CD4-positive, alpha-beta T cell treated with Interferon alpha-2 for 1 hour (primary cell): ENCODE data around the gene NBPF12.
"Not testable (repeated sequence)": the region's sequence is repeated elsewhere in the genome, so short reads cannot be mapped to it uniquely, and the experiment has no call there.

ENCODE experiments used
- DNase-seq, 2 donors: peaks; one replicate each; pipeline ENCODE4 v3.0.0-alpha.2; 2020 to 2022

The NBPF12 gene, protein sequence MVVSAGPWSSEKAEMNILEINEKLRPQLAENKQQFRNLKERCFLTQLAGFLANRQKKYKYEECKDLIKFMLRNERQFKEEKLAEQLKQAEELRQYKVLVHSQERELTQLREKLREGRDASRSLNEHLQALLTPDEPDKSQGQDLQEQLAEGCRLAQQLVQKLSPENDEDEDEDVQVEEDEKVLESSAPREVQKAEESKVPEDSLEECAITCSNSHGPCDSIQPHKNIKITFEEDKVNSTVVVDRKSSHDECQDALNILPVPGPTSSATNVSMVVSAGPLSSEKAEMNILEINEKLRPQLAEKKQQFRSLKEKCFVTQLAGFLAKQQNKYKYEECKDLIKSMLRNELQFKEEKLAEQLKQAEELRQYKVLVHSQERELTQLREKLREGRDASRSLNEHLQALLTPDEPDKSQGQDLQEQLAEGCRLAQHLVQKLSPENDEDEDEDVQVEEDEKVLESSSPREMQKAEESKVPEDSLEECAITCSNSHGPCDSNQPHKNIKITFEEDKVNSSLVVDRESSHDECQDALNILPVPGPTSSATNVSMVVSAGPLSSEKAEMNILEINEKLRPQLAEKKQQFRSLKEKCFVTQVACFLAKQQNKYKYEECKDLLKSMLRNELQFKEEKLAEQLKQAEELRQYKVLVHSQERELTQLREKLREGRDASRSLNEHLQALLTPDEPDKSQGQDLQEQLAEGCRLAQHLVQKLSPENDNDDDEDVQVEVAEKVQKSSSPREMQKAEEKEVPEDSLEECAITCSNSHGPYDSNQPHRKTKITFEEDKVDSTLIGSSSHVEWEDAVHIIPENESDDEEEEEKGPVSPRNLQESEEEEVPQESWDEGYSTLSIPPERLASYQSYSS (N-terminal part only)

GRCh38 chr1:146938242-146938902 lies at the start of gene NBPF12:
TSS of gene NBPF12 (plus strand) at chr1:146938324. CDS start at chr1:146960144, 21,820 bp downstream.
- DNase-seq = peak; percentile 79 to 86

DNA sequence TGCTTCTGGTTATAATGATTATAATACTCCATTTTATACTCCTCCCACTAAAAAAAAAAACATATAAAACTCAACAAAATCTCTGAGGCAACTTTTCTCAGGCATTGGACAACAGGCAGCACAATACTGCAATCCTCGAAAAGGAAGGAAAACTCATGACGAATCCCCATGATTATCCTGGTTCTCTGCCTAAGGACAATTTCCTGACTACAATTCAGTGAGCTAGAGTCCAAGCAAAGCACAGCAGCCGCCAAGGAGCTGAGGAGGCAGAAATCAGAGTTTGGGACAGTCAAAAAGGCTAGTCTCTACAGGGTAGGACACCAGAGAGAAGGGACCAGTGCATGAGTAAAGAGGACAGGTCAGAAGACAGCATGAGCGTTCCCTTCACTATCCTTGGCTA lies 46.8 kb upstream of the NBPF12 start:
- not testable (repeated sequence) for DNase-seq

DNA sequence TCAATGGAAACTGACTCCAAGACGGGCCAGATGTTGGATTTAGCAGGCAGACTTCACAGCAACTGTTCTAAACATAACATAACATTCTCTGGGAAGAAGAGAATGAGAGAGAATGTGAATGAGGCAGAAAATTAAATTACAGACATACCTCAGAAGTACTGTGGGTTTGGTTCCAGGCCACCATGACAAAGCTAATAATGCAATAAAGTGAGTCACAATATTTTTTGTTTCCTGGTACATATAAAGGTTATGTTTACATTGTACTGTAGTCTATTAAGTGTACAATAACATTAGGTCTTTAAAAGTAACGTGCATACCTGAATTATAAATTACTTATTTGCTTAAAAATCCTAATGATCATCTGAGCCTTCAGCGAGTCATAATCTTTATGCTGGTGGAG lies 45.8 kb upstream of the NBPF12 start:
- DNase-seq = not testable (repeated sequence)

DNA sequence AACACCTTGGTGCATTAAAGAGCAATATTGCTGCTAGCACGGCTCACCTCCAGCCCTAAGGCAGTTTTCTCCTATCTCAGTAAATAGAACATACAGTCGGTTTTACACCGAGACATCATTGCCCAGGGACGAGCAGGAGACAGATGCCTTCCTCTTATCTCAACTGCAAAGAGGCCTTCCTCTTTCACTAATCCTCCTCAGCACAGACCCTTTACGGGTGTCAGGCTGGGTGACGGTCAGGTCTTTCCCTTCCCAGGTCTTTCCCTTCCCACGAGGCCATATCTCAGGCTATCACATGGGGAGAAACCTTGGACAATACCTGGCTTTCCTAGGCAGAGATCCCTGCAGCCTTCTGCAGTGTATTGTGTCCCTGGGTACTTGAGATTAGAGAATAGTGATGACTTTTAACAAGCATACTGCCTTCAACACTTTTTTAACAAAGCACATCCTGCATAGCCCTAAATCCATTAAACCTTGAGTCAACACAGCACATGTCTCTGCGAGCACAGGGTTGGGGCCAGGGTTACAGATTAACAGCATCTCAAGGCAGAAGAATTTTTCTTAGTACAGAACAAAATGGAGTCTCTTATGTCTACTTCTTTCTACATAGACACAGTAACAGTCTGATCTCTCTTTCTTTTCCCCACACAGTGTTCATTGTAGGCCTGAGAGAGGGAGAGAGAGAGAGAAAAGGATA lies 30.4 kb upstream of the NBPF12 start:
- not testable (repeated sequence) for DNase-seq

- DNase-seq = peak in 1 of 2 donors; percentile 5
Observed at GRCh38 chr1:146912975-146913374, 25.1 kb upstream of the NBPF12 start.

DNA sequence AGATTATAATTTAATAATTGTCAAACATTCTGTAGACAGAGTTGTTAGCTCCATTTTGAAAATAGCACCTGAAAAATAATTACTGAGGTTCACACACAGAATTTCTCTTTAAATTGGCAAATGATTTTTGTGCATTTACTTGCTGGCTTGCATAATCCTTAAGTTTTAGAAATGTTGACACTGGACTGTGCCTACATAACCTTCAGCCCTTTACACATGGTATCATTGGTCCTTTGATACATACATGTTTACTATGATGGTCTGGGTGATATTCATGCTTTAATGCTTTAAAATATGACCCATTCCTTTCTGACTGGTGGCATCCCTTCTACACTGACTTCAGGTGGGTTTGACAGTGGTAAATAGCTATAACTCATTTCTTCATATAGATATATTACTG lies 17.3 kb upstream of the NBPF12 start:
- DNase-seq = not testable (repeated sequence)

- DNase-seq = not testable (repeated sequence)
Observed at GRCh38 chr1:146922614-146923013, 15.5 kb upstream of the NBPF12 start.

- DNase-seq = not testable (repeated sequence)
Observed at GRCh38 chr1:146924106-146924505, 14.0 kb upstream of the NBPF12 start.

DNA sequence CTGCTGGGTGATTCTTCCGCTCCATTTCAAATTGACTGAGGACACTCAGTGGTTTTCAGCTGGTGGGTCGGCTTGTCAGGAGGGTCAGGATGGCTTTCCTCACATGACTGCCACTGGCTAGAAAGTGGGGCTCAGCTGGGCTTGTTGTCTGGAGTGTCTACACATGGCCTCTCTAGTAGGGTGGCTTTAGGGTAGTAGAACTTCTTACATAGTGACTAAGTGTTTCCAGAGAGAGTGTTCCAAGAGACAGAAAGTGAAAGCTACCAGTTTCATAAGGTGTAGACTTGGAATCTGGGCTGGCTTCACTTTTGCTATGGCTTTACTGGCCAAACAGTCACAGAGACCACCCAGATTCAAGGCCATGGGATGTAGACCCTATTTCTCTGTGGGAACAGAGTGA lies 11.7 kb upstream of the NBPF12 start:
- DNase-seq = not testable (repeated sequence)

DNA sequence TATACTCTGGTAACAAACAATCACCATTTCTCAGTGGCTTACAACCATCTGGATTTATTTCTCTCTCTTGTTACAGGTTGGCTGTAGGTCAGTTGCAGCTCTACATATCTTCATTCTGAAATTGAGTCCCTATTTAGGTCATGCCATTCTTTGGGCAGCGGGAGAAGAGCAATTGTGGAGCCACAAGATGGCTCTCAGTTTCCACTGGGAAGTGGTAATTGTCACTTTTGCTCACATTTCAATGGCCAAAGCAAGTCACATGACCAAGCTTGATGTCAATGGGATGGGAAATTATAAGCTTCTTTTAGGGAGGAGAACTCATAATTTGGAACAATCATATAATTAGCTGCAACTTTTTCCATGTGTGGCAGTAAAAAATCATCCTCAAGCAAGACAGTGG lies 7.9 kb upstream of the NBPF12 start:
- DNase-seq = not testable (repeated sequence)

DNA sequence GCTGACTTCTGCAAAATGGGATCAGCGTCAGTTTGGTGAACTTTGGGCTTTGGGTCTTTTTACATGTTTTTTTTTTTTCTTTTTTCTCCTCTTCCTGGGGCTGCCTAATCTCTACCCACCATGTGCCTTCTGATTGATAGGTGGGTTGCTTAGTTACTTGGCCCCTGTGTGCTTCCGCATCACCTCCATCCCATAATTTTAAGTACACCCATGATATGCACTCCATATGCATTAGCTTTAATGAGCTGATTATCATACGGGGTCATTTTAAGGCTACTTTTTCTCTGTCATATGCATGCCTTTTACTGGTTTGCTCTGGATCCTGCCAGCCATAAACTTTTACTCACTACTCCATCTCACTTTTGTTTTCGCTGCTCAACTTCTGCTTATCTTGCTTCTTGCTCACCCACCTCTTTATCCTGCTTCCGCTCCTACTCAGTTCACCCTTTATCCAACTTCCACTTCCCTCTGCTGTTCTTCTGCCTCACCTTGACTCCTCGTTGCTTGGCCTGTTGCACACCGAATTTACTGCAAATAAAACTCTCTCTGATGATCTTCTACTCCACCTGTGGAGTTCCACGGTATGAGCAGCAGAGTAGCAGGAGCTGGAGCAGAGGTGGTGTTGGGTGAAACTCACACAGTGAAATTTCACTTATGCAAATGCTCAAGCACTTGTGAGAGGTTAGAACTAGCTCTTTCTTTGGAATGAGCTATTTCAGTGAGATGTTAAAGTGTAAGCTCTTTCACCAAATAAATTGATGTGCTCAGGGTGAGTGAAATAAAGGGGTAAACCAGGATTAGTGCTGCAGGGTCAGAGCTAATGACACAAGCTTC lies 3.5 kb upstream of the NBPF12 start:
- DNase-seq = not testable (repeated sequence)

DNA sequence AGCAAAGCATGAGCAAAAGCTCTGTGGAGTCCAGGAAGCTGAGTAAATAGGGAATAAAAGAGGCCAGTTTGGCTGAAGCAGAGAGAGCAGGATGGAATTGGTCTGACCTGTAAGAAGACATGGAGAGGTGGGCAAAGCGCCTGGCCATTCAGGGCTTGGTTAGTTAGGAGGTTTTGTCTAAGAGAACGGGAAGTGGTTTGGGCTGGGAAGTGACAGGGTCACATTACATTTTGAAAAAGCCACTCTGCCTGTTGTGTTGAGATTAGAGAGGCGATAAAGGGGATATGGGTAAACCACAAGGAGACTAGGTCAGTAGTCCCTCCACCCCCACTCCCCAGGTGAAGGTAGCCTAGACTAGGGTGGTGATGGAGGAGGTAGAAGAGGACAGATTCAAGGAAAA lies 662 bp upstream of the NBPF12 start:
- DNase-seq = peak in 1 of 2 donors; percentile 37

- peak in 1 of 2 donors; percentile 33 for DNase-seq
Observed at GRCh38 chr1:146938927-146939786, 1.0 kb downstream of the NBPF12 start.

- not testable (repeated sequence) for DNase-seq
Observed at GRCh38 chr1:146940293-146940692, 2.2 kb downstream of the NBPF12 start.

GRCh38 chr1:146943342-146943886 lies 5.3 kb downstream of the NBPF12 start:
- not testable (repeated sequence) for DNase-seq

- not testable (repeated sequence) for DNase-seq
Observed at GRCh38 chr1:146948127-146948526, 10.0 kb downstream of the NBPF12 start.

- not testable (repeated sequence) for DNase-seq
Observed at GRCh38 chr1:146964340-146964739, 26.2 kb downstream of the NBPF12 start.

GRCh38 chr1:146966351-146966750 lies 28.2 kb downstream of the NBPF12 start:
- DNase-seq = peak in 1 of 2 donors; percentile 3

DNA sequence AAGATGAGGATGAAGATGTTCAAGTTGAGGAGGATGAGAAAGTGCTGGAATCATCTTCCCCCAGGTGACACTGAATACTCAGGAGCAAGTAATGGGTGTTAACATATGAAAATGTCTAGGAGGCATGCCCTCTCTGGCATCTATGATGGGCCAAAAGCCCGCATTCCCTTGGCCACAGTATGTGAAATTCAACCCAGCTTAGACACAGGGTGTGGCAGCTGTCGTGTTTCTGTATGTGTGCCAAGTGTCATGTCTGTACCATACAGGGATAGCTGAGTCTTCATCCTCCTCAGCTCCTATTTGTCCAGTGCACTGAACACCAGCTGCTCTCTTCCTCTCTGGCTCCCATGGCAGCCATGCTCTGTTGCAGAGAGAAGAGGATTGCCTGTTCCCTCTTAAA lies 32.5 kb downstream of the NBPF12 start:
- DNase-seq = not testable (repeated sequence)

DNA sequence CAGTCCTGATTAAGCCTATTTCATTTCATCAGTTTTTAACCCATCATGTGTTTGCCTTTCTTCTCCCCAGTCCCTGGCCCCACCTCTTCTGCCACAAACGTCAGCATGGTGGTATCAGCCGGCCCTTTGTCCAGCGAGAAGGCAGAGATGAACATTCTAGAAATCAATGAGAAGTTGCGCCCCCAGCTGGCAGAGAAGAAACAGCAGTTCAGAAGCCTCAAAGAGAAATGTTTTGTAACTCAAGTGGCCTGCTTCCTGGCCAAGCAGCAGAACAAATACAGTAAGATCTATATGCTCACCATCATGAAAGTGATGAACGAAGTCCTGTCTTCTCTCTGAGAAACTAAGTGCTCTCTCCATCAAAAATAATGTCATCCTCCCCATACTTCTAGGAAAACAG lies 34.6 kb downstream of the NBPF12 start:
- DNase-seq = not testable (repeated sequence)
